NOMO-1 (cell line): ENCODE data around the gene GRID2.
"Not testable (repeated sequence)": the region's sequence is repeated elsewhere in the genome, so short reads cannot be mapped to it uniquely, and the experiment has no call there.

ENCODE experiments used
- DNase-seq, 2 experiments: peaks; one replicate each; lab custom pipeline; 2025; ENCODE audit not compliant: unreplicated experiment in 2 of 2; lab: John Stamatoyannopoulos, UW

GRID2 gene

GRCh38 chr4:93267747-93268146 lies 964.0 kb downstream of the GRID2 start:
- DNase-seq: no peak

- DNase-seq: no peak
Measured at GRCh38 chr4:93285346-93285745, 981.6 kb downstream of the GRID2 start.

GRCh38 chr4:93289241-93289640 lies 985.5 kb downstream of the GRID2 start:
- DNase-seq: no peak

- no peak for DNase-seq
Measured at GRCh38 chr4:93289831-93290230, 986.1 kb downstream of the GRID2 start.

- no peak for DNase-seq
Measured at GRCh38 chr4:93299118-93299517, 995.4 kb downstream of the GRID2 start.

- not testable (repeated sequence) for DNase-seq
Measured at GRCh38 chr4:93300780-93301555, 997.2 kb downstream of the GRID2 start.

GRCh38 chr4:93302310-93302709 lies 998.5 kb downstream of the GRID2 start:
- DNase-seq: no peak

GRCh38 chr4:93303440-93303839 lies 999.7 kb downstream of the GRID2 start:
- DNase-seq: no peak

- no peak for DNase-seq
Measured at GRCh38 chr4:93312299-93312698, 1008.5 kb downstream of the GRID2 start.

GRCh38 chr4:93313197-93313596 lies 1009.4 kb downstream of the GRID2 start:
- DNase-seq: no peak

GRCh38 chr4:93317057-93317456 lies 1013.3 kb downstream of the GRID2 start:
- DNase-seq: no peak

GRCh38 chr4:93317561-93317960 lies 1013.8 kb downstream of the GRID2 start:
- DNase-seq: no peak

- no peak for DNase-seq
Measured at GRCh38 chr4:93319041-93319440, 1015.3 kb downstream of the GRID2 start.

GRCh38 chr4:93320356-93320755 lies 1016.6 kb downstream of the GRID2 start:
- no peak for DNase-seq

GRCh38 chr4:93327346-93327745 lies 1023.6 kb downstream of the GRID2 start:
- no peak for DNase-seq

- no peak for DNase-seq
Measured at GRCh38 chr4:93334003-93334402, 1030.2 kb downstream of the GRID2 start.

- no peak for DNase-seq
Measured at GRCh38 chr4:93337196-93337595, 1033.4 kb downstream of the GRID2 start.

GRCh38 chr4:93342738-93343137 lies 1039.0 kb downstream of the GRID2 start:
- DNase-seq: no peak

- DNase-seq: no peak
Measured at GRCh38 chr4:93346840-93347239, 1043.1 kb downstream of the GRID2 start.

- DNase-seq: no peak
Measured at GRCh38 chr4:93348896-93349295, 1045.1 kb downstream of the GRID2 start.

GRCh38 chr4:93351846-93352245 lies 1048.1 kb downstream of the GRID2 start:
- DNase-seq: no peak

GRCh38 chr4:93355411-93355810 lies 1051.6 kb downstream of the GRID2 start:
- DNase-seq: no peak

- no peak for DNase-seq
Measured at GRCh38 chr4:93359586-93359985, 1055.8 kb downstream of the GRID2 start.
